HEK293 (cell line): Measurements from ENCODE around the gene C12orf56.

Source experiments
- CTCF ChIA-PET: fragments of 350-600 bp; formaldehyde crosslinking; extraction: SDS; loops from one replicate; lab custom pipeline; 2021; ENCODE audit warnings: antibody characterized with exemption; lab: Yijun Ruan, JAX
- POLR2A ChIA-PET: fragments of 300-600 bp; formaldehyde crosslinking; extraction: SDS; loops from one replicate; lab custom pipeline; 2020; ENCODE audit warnings: antibody characterized with exemption, inconsistent platforms; lab: Yijun Ruan, JAX
- H3K27ac ChIP-seq: fragments of 200-500 bp; sonication (Bioruptor generic); 2 replicates; pipeline ENCODE4 v1.5.1; 2014; ENCODE audit warnings: low read depth, low read length, control low read depth, inconsistent platforms; ENCODE audit errors: extremely low read depth
- H3K36me3 ChIP-seq, 2 experiments: fragments of 200-500 bp in 1 of 2; sonication (Bioruptor generic) in 1 of 2; 1 replicate in 1 of 2; 2 replicates in 1 of 2; pipeline ENCODE4 v1.5.1; 2014 to 2017; ENCODE audit warnings: inconsistent platforms in 2 of 2, low read length in 2 of 2; ENCODE audit not compliant: control insufficient read depth in 2 of 2, insufficient read depth in 1 of 2
- H3K4me1 ChIP-seq: fragments of 200-500 bp; sonication (Bioruptor generic); 2 replicates; pipeline ENCODE4 v1.5.1; 2014; ENCODE audit warnings: mild to moderate bottlenecking, low read length, inconsistent platforms; ENCODE audit not compliant: control insufficient read depth, insufficient read depth
- H3K4me3 ChIP-seq: 2 replicates; pipeline ENCODE4 v1.5.1; 2011; ENCODE audit warnings: low read depth, mild to moderate bottlenecking, control low read depth, low read length, moderate library complexity
- H3K9me3 ChIP-seq: fragments of 200-500 bp; sonication (Bioruptor generic); 2 replicates; pipeline ENCODE4 v1.5.1; 2014; ENCODE audit warnings: low read depth, low read length, inconsistent platforms; ENCODE audit not compliant: control insufficient read depth, insufficient read depth
- AEBP2 ChIP-seq: fragments of 450-650 bp; formaldehyde crosslinking; IDR thresholded peaks from 2 replicates; pipeline ENCODE4 v1.5.1; 2016; ENCODE audit warnings: missing biosample characterization, missing genetic modification characterization, borderline replicate concordance
- BCL6B ChIP-seq: fragments of 450-650 bp; formaldehyde crosslinking; IDR thresholded peaks from 2 replicates; pipeline ENCODE4 v1.5.1; 2017; ENCODE audit warnings: missing biosample characterization, missing genetic modification characterization
- GLI2 ChIP-seq: fragments of 450-650 bp; formaldehyde crosslinking; IDR thresholded peaks from 2 replicates; pipeline ENCODE4; 2017; ENCODE audit warnings: missing biosample characterization, missing genetic modification characterization, low read depth, borderline replicate concordance
- HOXC10 ChIP-seq: sonication (generic); formaldehyde crosslinking; IDR thresholded peaks from 2 replicates; pipeline ENCODE4 v1.8.1; 2023; ENCODE audit warnings: mild to moderate bottlenecking, missing genetic modification reagents
- HOXD13 ChIP-seq: sonication (generic); formaldehyde crosslinking; IDR thresholded peaks from 2 replicates; pipeline ENCODE4 v1.8.0; 2022; ENCODE audit warnings: missing genetic modification reagents, borderline replicate concordance
- PRDM4 ChIP-seq: fragments of 450-650 bp; formaldehyde crosslinking; IDR thresholded peaks from 2 replicates; pipeline ENCODE4 v1.5.1; 2017; ENCODE audit warnings: missing biosample characterization, missing genetic modification characterization
- SCRT1 ChIP-seq: fragments of 450-650 bp; formaldehyde crosslinking; IDR thresholded peaks from 2 replicates; pipeline ENCODE4 v1.5.1; 2016; ENCODE audit warnings: missing biosample characterization, missing genetic modification characterization, borderline replicate concordance
- SP2 ChIP-seq: fragments of 450-650 bp; formaldehyde crosslinking; IDR thresholded peaks from 2 replicates; pipeline ENCODE4 v1.5.1; 2016; ENCODE audit warnings: missing biosample characterization, missing genetic modification characterization
- WT1 ChIP-seq: fragments of 450-650 bp; formaldehyde crosslinking; IDR thresholded peaks from 2 replicates; pipeline ENCODE4 v1.5.1; 2016; ENCODE audit warnings: missing biosample characterization, missing genetic modification characterization
- ZNF112 ChIP-seq: fragments of 450-650 bp; formaldehyde crosslinking; IDR thresholded peaks from 2 replicates; pipeline ENCODE4 v1.5.0; 2017; ENCODE audit warnings: missing biosample characterization, missing genetic modification characterization
- ZNF184 ChIP-seq: fragments of 450-650 bp; IDR thresholded peaks from 2 replicates; pipeline ENCODE4 v1.5.1; 2018; ENCODE audit warnings: missing biosample characterization, mild to moderate bottlenecking, missing genetic modification characterization
- ZNF19 ChIP-seq: fragments of 450-650 bp; formaldehyde crosslinking; IDR thresholded peaks from 2 replicates; pipeline ENCODE4; 2016; ENCODE audit warnings: missing biosample characterization, missing genetic modification characterization, low read depth
- ZNF221 ChIP-seq: fragments of 450-650 bp; formaldehyde crosslinking; IDR thresholded peaks from 2 replicates; pipeline ENCODE4 v1.5.1; 2017; ENCODE audit warnings: missing biosample characterization, missing genetic modification characterization, borderline replicate concordance
- ZNF404 ChIP-seq: fragments of 450-650 bp; formaldehyde crosslinking; IDR thresholded peaks from 2 replicates; pipeline ENCODE4 v1.5.1; 2017; ENCODE audit warnings: missing biosample characterization, missing genetic modification characterization
- ZNF416 ChIP-seq: fragments of 450-650 bp; formaldehyde crosslinking; IDR thresholded peaks from 2 replicates; pipeline ENCODE4 v1.5.1; 2016; ENCODE audit warnings: missing biosample characterization, missing genetic modification characterization
- ZNF473 ChIP-seq: fragments of 450-650 bp; formaldehyde crosslinking; IDR thresholded peaks from 2 replicates; pipeline ENCODE4 v1.5.1; 2017; ENCODE audit warnings: missing biosample characterization, missing genetic modification characterization
- ZNF521 ChIP-seq: fragments of 450-650 bp; formaldehyde crosslinking; IDR thresholded peaks from 2 replicates; pipeline ENCODE4 v1.5.1; 2017; ENCODE audit warnings: missing biosample characterization, mild to moderate bottlenecking, missing genetic modification characterization
- ZNF530 ChIP-seq: fragments of 450-650 bp; formaldehyde crosslinking; IDR thresholded peaks from 2 replicates; pipeline ENCODE4 v1.5.1; 2016; ENCODE audit warnings: low read depth, missing biosample characterization, missing genetic modification characterization
- ZNF544 ChIP-seq: fragments of 450-650 bp; formaldehyde crosslinking; IDR thresholded peaks from 2 replicates; pipeline ENCODE4 v1.5.0; 2017; ENCODE audit warnings: missing biosample characterization, missing genetic modification characterization
- ZNF626 ChIP-seq: fragments of 450-650 bp; sonication (Bioruptor Pico); formaldehyde crosslinking; IDR thresholded peaks from 2 replicates; pipeline ENCODE4 v1.5.1; 2018; ENCODE audit warnings: missing biosample characterization, missing genetic modification characterization, inconsistent platforms
- ZNF843 ChIP-seq: fragments of 450-650 bp; formaldehyde crosslinking; IDR thresholded peaks from 2 replicates; pipeline ENCODE4 v1.5.1; 2016; ENCODE audit warnings: missing biosample characterization, missing genetic modification characterization
- ZSCAN23 ChIP-seq: fragments of 450-650 bp; formaldehyde crosslinking; IDR thresholded peaks from 2 replicates; pipeline ENCODE4 v1.5.1; 2016; ENCODE audit warnings: missing biosample characterization, missing genetic modification characterization
- ZXDB ChIP-seq: fragments of 450-650 bp; formaldehyde crosslinking; IDR thresholded peaks from 2 replicates; pipeline ENCODE4 v1.5.1; 2016; ENCODE audit warnings: missing biosample characterization, missing genetic modification characterization
- TF ChIP-seq, protein P1 (sequence below): fragments of 450-650 bp; formaldehyde crosslinking; IDR thresholded peaks from 2 replicates; pipeline ENCODE4 v1.5.1; 2016; ENCODE audit warnings: missing biosample characterization, missing genetic modification characterization

The C12orf56 gene

DNA sequence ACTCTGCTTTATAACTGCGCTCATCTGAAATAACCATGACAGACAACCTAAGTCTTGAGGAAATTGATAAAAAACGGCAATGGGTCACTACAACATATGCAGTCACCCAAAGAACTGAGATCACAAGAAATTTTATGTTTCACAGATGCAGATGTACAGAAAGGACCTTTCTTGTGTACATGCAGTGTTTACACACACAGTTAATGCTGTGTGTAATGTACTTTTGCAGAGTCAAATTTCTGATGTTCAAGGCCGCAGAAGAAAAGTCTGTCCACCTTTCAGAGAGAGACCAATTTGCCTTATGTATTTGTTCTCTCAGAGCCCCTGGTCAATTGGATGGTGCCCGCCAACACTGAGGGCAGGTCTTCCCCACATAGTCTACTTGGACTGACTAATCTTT is 38.4 kb upstream of the C12orf56 start (continued):
- TF ChIP-seq PRDM4 (tag by site-specific recombination), result no peak
- no peak for TF ChIP-seq ZNF416 (tag by site-specific recombination)
- TF ChIP-seq, all 188 proteins: peak for 0

- Histone ChIP-seq H3K36me3 (peaks cover 83 to 97% of the 10 kb centered on the region in 2 experiments), H3K27ac (no peak overlapping the region), H3K4me3 (no peak overlapping the region), H3K4me1 (no peaks in the 10 kb centered on the region), H3K9me3 (no peaks in the 10 kb centered on the region)
- CTCF ChIA-PET, result interaction anchor here (0.7 kb wide), 2 partner anchors 152 to 388 kb away, joined by 4 read pairs; no protein-coding TSS in a partner anchor
- TF ChIP-seq, protein P1, sequence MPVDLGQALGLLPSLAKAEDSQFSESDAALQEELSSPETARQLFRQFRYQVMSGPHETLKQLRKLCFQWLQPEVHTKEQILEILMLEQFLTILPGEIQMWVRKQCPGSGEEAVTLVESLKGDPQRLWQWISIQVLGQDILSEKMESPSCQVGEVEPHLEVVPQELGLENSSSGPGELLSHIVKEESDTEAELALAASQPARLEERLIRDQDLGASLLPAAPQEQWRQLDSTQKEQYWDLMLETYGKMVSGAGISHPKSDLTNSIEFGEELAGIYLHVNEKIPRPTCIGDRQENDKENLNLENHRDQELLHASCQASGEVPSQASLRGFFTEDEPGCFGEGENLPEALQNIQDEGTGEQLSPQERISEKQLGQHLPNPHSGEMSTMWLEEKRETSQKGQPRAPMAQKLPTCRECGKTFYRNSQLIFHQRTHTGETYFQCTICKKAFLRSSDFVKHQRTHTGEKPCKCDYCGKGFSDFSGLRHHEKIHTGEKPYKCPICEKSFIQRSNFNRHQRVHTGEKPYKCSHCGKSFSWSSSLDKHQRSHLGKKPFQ (tag by site-specific recombination), result no peak
- TF ChIP-seq ZNF19 (tag by site-specific recombination) (no peak), HOXD13 (CRISPR knock-in tag) (no peak), ZXDB (no peak), ZNF404 (tag by site-specific recombination) (no peak)
- POLR2A ChIA-PET, result no interaction called here
Observed at GRCh38 chr12:64427988-64428387, 37.4 kb upstream of the C12orf56 start.

- TF ChIP-seq AEBP2 (no peak), SCRT1 (tag by site-specific recombination) (no peak), GLI2 (tag by site-specific recombination) (no peak), ZNF626 (tag by site-specific recombination) (no peak), ZSCAN23 (tag by site-specific recombination) (no peak), BCL6B (tag by site-specific recombination) (no peak), HOXC10 (CRISPR knock-in tag) (no peak), SP2 (no peak), ZNF112 (tag by site-specific recombination) (no peak), ZNF221 (tag by site-specific recombination) (no peak), ZNF184 (tag by site-specific recombination) (no peak), WT1 (tag by site-specific recombination) (no peak), ZNF544 (tag by site-specific recombination) (no peak), ZNF473 (no peak), ZNF843 (tag by site-specific recombination) (no peak), ZNF521 (no peak), ZNF530 (tag by site-specific recombination) (no peak)
Observed at GRCh38 chr12:64419696-64420095, 29.1 kb upstream of the C12orf56 start.

More at GRCh38 chr12:64419696-64420095, 29.1 kb upstream of the C12orf56 start:
- ChIA-PET CTCF (no interaction called here), POLR2A (no interaction called here)
- Histone ChIP-seq H3K9me3 (no peaks in the 10 kb centered on the region), H3K4me1 (no peaks in the 10 kb centered on the region), H3K27ac (no peak overlapping the region), H3K36me3 (peaks cover 82 to 94% of the 10 kb centered on the region in 2 experiments), H3K4me3 (no peak overlapping the region)
